Naive thymus-derived CD4-positive, alpha-beta T cell (primary cell): Measurements from ENCODE around the gene PTGES2. TPM values are rescaled to one million over a fixed set of nuclear protein-coding genes. Genes with fewer than 3 reads are reported as not detected.

Source experiments
- ATAC-seq: fragments of 150-1000 bp; cut with Tn5 transposase; 2 replicates; pipeline ENCODE4 v1.10.0; 2021; ENCODE audit warnings: mild to moderate bottlenecking, moderate library complexity
- CTCF ChIA-PET: fragments of 350-600 bp; sonication (Branson Sonifier 250); formaldehyde crosslinking; loops from one replicate; lab custom pipeline; 2021; ENCODE audit warnings: antibody characterized with exemption; lab: Charles Lee
- POLR2A ChIA-PET: fragments of 350-600 bp; sonication (Branson Sonifier 250); formaldehyde crosslinking; loops from one replicate; lab custom pipeline; 2021; ENCODE audit warnings: antibody characterized with exemption, inconsistent platforms; lab: Charles Lee
- DNase-seq, 9 donors: peaks; one replicate each; pipeline versions ENCODE4 v3.0.0 to v3.0.0-alpha.2; 2020 to 2022; ENCODE audit warnings: mixed read lengths in 1 of 9
- H3K27ac ChIP-seq: one replicate; pipeline ENCODE4 v1.7.0; 2013; ENCODE audit warnings: mild to moderate bottlenecking, low read depth, low read length, moderate library complexity
- H3K27me3 ChIP-seq, 2 donors: one replicate each; pipeline ENCODE4 v1.7.0; 2013; ENCODE audit warnings: low read length in 2 of 2, mild to moderate bottlenecking in 2 of 2, moderate library complexity in 2 of 2; ENCODE audit not compliant: control insufficient read depth in 2 of 2, insufficient read depth in 2 of 2
- H3K36me3 ChIP-seq, 3 experiments: 1 replicate in 2 of 3; 2 replicates in 1 of 3; pipeline ENCODE4 v1.7.0; 2013; ENCODE audit warnings: low read length in 3 of 3, mild to moderate bottlenecking in 3 of 3, moderate library complexity in 1 of 3; ENCODE audit not compliant: insufficient read depth in 3 of 3, control insufficient read depth in 2 of 3
- H3K4me1 ChIP-seq, 2 donors: one replicate each; pipeline ENCODE4 v1.7.0; 2013; ENCODE audit warnings: low read length in 2 of 2, mild to moderate bottlenecking in 2 of 2, moderate library complexity in 1 of 2; ENCODE audit not compliant: control insufficient read depth in 2 of 2, insufficient read depth in 2 of 2
- H3K4me3 ChIP-seq: 2 replicates; pipeline ENCODE4 v1.7.0; 2013; ENCODE audit warnings: mild to moderate bottlenecking, low read length
- H3K9me3 ChIP-seq, 3 experiments: 1 replicate in 2 of 3; 2 replicates in 1 of 3; pipeline ENCODE4 v1.7.0; 2013; ENCODE audit warnings: low read length in 3 of 3; ENCODE audit not compliant: control insufficient read depth in 2 of 3
- H3K27ac Mint-ChIP-seq, 9 donors: one replicate each; pipeline ENCODE4 v1.8.0; 2020 to 2022; ENCODE audit warnings: mixed read lengths in 9 of 9, mild to moderate bottlenecking in 8 of 9, moderate library complexity in 5 of 9, inconsistent platforms in 2 of 9
- H3K27me3 Mint-ChIP-seq, 5 donors: one replicate each; pipeline ENCODE4 v1.8.0; 2021 to 2022; ENCODE audit warnings: mixed read lengths in 5 of 5, mild to moderate bottlenecking in 1 of 5
- H3K36me3 Mint-ChIP-seq, 5 donors: one replicate each; pipeline ENCODE4 v1.8.0; 2020 to 2022; ENCODE audit warnings: mixed read lengths in 5 of 5, mild to moderate bottlenecking in 3 of 5, inconsistent platforms in 1 of 5
- H3K4me1 Mint-ChIP-seq, 7 donors: one replicate each; pipeline ENCODE4 v1.8.0; 2020 to 2022; ENCODE audit warnings: mixed read lengths in 7 of 7, mild to moderate bottlenecking in 3 of 7, inconsistent platforms in 1 of 7
- H3K4me3 Mint-ChIP-seq, 10 donors: one replicate each; pipeline ENCODE4 v1.8.0; 2020 to 2022; ENCODE audit warnings: mild to moderate bottlenecking in 10 of 10, mixed read lengths in 10 of 10, moderate library complexity in 6 of 10, inconsistent platforms in 2 of 10
- H3K9me3 Mint-ChIP-seq, 11 donors: one replicate each; pipeline ENCODE4 v1.8.0; 2020 to 2022; ENCODE audit warnings: mixed read lengths in 11 of 11, mild to moderate bottlenecking in 4 of 11, inconsistent platforms in 1 of 11, moderate library complexity in 1 of 11
- intact Hi-C, 2 donors: fragments of 100-400 bp; cut with micrococcal nuclease; formaldehyde crosslinking; loops; one replicate each; pipeline ENCODE4 v1.15.1; 2023
- polyA plus RNA-seq, 2 donors: library from polyadenylated mRNA; unstranded; fragments of 300-500 nt; fragmentation: Illumina TruSeq; gene quantifications; one replicate each; pipeline ENCODE4 v1.2.3, GENCODE V29; 2021
- total RNA-seq, 6 experiments: library from RNA in 5 of 6; stranded (reverse) in 5 of 6; gene quantifications; 1 replicate in 5 of 6; 2 replicates in 1 of 6; pipeline ENCODE4 v1.2.3 and lab custom pipeline; 2021 to 2026

PTGES2 gene
- total and polyA plus RNA-seq, 7 experiments from 2014 or later, result 32.3 to 70.8 (median 60.8) TPM

DNA sequence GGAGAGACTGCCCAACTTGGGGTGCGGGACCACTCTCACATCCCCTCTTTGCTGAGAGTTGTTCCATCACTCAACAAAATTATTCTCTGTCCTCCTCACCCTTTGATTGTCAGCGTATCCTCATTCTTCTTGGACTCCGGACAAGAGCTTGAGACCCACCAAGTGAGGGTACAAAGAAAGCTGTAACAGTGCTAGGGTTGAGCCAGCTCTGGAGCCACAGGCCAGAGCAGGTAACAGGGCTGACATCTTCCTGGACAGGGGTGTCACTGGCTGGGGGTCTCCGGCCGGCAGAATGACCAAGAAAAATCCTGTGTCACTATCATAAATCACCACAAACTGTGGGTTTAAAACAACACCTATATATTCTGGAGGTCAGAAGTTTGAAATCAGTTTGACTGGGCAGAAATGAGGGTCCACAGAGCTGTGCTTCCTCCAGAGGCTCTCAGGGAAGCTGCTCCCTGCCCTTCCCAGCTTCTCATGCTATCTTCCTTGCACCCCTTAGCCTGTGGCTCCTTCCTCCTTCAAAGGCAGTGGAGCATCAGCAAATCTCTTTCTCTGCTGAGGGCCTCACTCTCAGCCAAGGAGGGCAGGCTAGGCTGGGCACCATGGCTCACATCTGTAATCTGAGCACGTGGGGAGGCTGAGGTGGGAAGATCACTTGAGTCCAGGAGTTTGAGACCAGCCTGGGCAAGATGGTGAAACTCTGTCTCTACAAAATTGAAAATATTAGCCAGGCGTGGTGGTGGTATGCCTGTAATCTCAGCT lies 28.4 kb upstream of the PTGES2 start:
- ATAC-seq, result no peak
- DNase-seq, result no peak
- intact Hi-C loops, result loop anchor here in 1 of 2 donors (5.0 kb wide), 1 partner anchor 39 kb away; no protein-coding TSS in a partner anchor
- Histone ChIP-seq H3K27me3 (no peaks in the 10 kb centered on the region), H3K4me1 (peaks cover 5 to 6% of the 10 kb centered on the region in 2 donors), H3K36me3 (no peaks in the 10 kb centered on the region), H3K9me3 (no peaks in the 10 kb centered on the region), H3K27ac (no peak overlapping the region), H3K4me3 (no peak overlapping the region)
- H3K36me3 Mint-ChIP-seq, result no peaks in the 10 kb centered on the region
- peaks cover 2 to 10% (median 6%) of the 10 kb centered on the region in 7 donors for H3K4me1 Mint-ChIP-seq
- no peak overlapping the region for H3K4me3 Mint-ChIP-seq
- H3K27ac Mint-ChIP-seq, result peak overlapping the region in 5 of 9 donors; percentile 19 to 55 (median 25)
- peaks cover 0 to 1% (median 0%) of the 10 kb centered on the region in 5 donors for H3K27me3 Mint-ChIP-seq
- peaks cover 0 to 2% (median 0%) of the 10 kb centered on the region in 11 donors for H3K9me3 Mint-ChIP-seq
- ChIA-PET CTCF (no interaction called here), POLR2A (interaction anchor here (4.1 kb wide), 1 partner anchor 28 kb away, joined by 27 read pairs; the partner anchor contains the start of gene PTGES2)

DNA sequence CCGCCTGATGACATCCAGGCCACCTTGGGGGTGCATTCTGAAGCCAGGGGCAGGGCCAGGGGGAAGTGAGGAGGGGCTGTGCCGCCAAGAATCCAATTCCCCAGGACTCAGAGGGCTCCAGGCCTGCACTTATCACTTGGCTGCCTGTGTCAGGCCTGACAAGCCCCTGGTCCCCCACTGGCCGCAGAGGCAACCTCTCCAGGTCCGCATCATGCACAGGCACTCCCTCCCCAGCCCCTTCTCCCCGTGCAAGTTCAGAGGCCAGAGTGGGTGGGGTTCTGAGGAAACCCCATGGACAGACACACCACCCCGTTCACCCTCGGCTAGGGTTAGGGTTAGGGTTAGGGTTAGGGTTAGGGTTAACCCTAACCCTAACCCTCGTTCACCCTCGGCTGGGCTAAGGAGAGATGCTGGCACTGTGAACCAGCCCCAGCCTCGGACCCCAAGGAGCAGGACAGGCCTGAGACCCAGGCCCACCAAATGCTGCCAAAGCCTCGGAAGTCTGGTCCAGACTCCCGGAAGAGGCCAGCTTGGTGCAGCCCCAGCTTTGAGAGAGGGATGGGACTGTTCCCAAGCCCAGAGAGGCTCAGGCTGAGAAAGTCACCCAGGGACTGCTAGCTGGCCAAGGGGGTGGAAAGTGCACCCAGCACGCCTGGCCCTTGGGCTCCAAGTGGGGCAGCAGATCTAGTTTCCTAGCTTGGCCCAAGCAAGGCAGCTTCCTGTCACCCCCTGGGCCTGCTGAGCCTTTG lies 26.6 kb upstream of the PTGES2 start:
- no peak for DNase-seq
- Mint-ChIP-seq H3K4me1 (peaks cover under 1 to 7% (median under 1%) of the 10 kb centered on the region in 7 donors), H3K27me3 (peaks cover 0 to 4% (median 0%) of the 10 kb centered on the region in 5 donors), H3K9me3 (peaks cover 0 to 2% (median 0%) of the 10 kb centered on the region in 11 donors), H3K4me3 (no peak overlapping the region), H3K36me3 (no peaks in the 10 kb centered on the region), H3K27ac (no peak overlapping the region)
- no peak for ATAC-seq
- ChIA-PET POLR2A (no interaction called here), CTCF (no interaction called here)
- intact Hi-C loops, result no loop called here
- no peaks in the 10 kb centered on the region for H3K36me3 ChIP-seq
- no peak overlapping the region for H3K27ac ChIP-seq
- H3K9me3 ChIP-seq, result no peaks in the 10 kb centered on the region
- peaks cover 0 to under 1% of the 10 kb centered on the region in 2 donors for H3K4me1 ChIP-seq
- H3K4me3 ChIP-seq, result no peak overlapping the region
- no peaks in the 10 kb centered on the region for H3K27me3 ChIP-seq

DNA sequence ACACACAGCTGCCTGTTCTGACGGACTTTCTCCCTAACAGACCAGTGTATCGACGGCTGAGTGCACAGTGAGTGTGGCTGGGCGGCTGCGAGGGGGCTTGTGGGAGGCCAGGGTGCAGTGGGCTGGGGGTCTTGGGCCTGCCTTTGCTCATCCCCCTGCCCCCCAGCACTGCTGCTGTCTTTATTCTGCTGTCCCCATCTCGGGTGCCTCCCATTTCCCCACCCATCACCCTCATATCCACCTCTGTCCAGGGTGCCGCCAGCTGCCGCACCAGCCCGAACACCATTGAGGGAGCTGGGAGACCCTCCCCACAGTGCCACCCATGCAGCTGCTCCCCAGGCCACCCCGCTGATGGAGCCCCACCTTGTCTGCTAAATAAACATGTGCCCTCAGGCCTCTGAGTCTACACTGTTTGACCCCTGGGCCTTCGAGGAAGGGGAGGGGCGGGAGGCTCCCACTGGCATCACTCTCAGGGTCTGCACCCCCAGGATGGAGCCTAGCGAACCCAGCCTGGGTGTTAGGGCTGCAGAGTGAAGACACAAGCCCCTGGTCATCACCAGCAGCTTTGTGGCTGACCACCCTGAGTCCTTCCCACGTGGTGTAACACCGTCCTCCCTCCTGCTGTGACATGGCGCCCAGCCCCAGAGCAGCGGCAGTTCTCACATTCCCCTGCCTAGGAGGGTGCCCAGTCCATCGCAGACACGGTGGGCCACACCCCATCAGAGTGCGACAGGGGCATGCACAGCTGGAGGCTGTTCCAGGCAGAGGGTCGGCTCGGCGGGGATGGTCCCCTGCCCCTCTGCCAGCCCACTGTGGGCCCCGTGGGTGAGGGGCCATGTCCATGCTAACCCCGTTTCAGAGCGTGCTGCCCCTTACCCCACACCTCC lies 25.8 kb upstream of the PTGES2 start:
- no peaks in the 10 kb centered on the region for H3K4me1 ChIP-seq
- intact Hi-C loops, result no loop called here
- CTCF ChIA-PET, result interaction anchor here (0.6 kb wide), 1 partner anchor 50 kb away, joined by 3 read pairs; no protein-coding TSS in a partner anchor
- POLR2A ChIA-PET, result no interaction called here
- no peak for ATAC-seq
- no peaks in the 10 kb centered on the region for H3K9me3 ChIP-seq
- Mint-ChIP-seq H3K9me3 (peaks cover 0 to 2% (median 0%) of the 10 kb centered on the region in 11 donors), H3K27ac (no peak overlapping the region), H3K4me3 (no peak overlapping the region), H3K36me3 (no peaks in the 10 kb centered on the region), H3K27me3 (peaks cover 0 to 4% (median 0%) of the 10 kb centered on the region in 5 donors), H3K4me1 (peaks cover 0 to 7% (median 0%) of the 10 kb centered on the region in 7 donors)
- H3K36me3 ChIP-seq, result no peaks in the 10 kb centered on the region
- H3K27ac ChIP-seq, result no peak overlapping the region
- no peaks in the 10 kb centered on the region for H3K27me3 ChIP-seq
- no peak overlapping the region for H3K4me3 ChIP-seq
- no peak for DNase-seq

DNA sequence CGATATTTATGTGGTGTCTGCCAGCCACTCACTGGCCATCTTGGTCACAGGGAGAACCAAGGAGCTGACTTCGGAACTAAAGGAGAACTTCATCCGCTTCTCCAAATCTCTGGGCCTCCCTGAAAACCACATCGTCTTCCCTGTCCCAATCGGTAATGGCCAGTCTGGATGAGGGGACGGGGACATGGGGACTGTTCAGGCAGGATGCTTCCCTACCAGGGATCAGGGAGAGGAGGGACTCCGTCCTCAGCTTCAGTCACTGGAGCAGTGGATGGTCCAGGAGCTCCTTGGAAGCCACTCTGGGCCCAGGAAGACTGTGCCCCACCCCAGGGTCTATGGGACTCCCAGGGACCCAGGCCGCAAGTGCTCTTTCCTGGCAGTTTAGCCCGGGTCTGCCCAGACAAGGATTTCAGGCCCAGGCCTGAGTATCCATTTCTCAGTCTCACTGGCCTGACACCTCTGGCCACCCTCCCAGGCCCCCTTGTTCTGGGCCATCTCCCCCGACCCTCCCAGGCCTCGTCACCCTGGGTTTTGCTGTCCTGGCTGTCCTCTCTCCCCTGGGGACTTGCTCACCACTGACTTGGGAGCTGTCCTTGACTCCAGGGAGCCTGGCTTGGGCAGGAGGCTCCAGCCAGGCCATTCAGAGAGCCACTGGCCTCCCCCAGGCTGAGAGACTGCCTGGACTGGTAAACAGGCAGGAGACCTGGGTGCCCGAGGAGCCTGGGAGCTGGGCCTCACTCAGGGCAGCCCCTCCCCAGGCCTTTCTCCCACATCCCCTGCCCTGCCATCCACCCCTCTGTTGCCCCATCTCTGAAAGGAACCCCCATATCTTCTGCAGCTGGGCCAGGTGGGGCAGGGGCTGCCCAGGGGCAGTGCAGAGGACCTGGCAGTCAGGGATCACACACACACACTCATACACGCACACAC lies 24.9 kb upstream of the PTGES2 start:
- H3K4me3 Mint-ChIP-seq, result no peak overlapping the region
- no peaks in the 10 kb centered on the region for H3K9me3 ChIP-seq
- CTCF ChIA-PET, result interaction anchor here (0.6 kb wide), 1 partner anchor 49 kb away, joined by 3 read pairs; no protein-coding TSS in a partner anchor
- ATAC-seq, result no peak
- no peak overlapping the region for H3K27ac ChIP-seq
- H3K4me3 ChIP-seq, result no peak overlapping the region
- no peaks in the 10 kb centered on the region for H3K27me3 ChIP-seq
- no peak for DNase-seq
- H3K36me3 Mint-ChIP-seq, result no peaks in the 10 kb centered on the region
- no peak overlapping the region for H3K27ac Mint-ChIP-seq
- peaks cover 0 to 4% (median 0%) of the 10 kb centered on the region in 5 donors for H3K27me3 Mint-ChIP-seq
- peaks cover 0 to 2% (median 0%) of the 10 kb centered on the region in 11 donors for H3K9me3 Mint-ChIP-seq
- H3K36me3 ChIP-seq, result no peaks in the 10 kb centered on the region
- intact Hi-C loops, result no loop called here
- POLR2A ChIA-PET, result interaction anchor here (2.1 kb wide), 1 partner anchor 10 kb away, joined by 7 read pairs; no protein-coding TSS in a partner anchor
- peaks cover 0 to 7% (median 0%) of the 10 kb centered on the region in 7 donors for H3K4me1 Mint-ChIP-seq
- H3K4me1 ChIP-seq, result no peaks in the 10 kb centered on the region

DNA sequence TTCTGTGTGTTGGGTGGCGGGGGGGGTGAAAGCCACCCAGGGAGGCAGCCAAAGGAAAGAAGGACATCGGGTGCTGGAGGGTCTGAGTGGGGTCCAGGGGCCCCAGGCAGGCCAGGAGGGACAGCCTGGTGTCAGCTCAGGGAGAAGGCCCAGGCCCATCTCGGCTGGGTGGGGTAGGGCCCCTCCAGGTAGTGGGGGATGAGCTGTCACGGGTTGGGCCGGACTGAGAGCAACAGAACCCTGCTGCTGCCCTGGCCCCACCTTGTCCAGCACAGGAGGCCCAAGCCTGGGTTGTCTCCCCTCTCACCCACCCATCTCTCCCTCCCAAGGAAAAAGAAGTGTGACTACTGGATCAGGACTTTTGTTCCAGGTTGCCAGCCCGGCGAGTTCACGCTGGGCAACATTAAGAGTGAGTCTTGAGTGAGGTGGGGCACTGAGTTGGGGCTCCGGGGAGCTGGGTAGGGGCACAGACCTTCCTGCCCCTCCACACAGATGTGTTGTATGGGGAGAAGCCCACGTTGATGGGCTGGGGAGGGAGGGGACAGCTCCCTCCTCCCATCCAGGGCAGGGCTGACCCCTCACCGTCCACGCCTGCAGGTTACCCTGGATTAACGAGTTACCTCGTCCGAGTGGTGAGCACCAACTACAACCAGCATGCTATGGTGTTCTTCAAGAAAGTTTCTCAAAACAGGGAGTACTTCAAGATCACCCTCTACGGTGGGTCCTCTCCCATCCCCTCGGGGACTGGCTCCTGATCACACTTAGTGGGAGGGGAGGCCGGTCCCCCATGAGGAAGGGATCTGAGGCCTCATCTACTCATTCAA lies 24.0 kb upstream of the PTGES2 start:
- Mint-ChIP-seq H3K9me3 (peaks cover 0 to 2% (median 0%) of the 10 kb centered on the region in 11 donors), H3K4me1 (peaks cover 0 to 7% (median 0%) of the 10 kb centered on the region in 7 donors), H3K36me3 (no peaks in the 10 kb centered on the region), H3K4me3 (no peak overlapping the region), H3K27me3 (peaks cover 0 to 4% (median 0%) of the 10 kb centered on the region in 5 donors), H3K27ac (no peak overlapping the region)
- Histone ChIP-seq H3K4me1 (no peaks in the 10 kb centered on the region), H3K27me3 (no peaks in the 10 kb centered on the region), H3K4me3 (no peak overlapping the region), H3K27ac (no peak overlapping the region), H3K36me3 (no peaks in the 10 kb centered on the region), H3K9me3 (no peaks in the 10 kb centered on the region)
- ChIA-PET CTCF (no interaction called here), POLR2A (interaction anchor here (2.1 kb wide), 1 partner anchor 9 kb away, joined by 7 read pairs; no protein-coding TSS in a partner anchor)
- intact Hi-C loops, result no loop called here
- ATAC-seq (no peak), DNase-seq (no peak)
